HG03103 (cell line): Measurements from ENCODE around the gene KRTAP10-4.
"Not testable (repeated sequence)": the region's sequence is repeated elsewhere in the genome, so short reads cannot be mapped to it uniquely, and the experiment has no call there.

Source experiments
- ATAC-seq: cut with Tn5 transposase; IDR thresholded peaks from one replicate; pipeline ENCODE4 v1.9.1; 2021; ENCODE audit warnings: low read depth; ENCODE audit not compliant: unreplicated experiment

The KRTAP10-4 gene

GRCh38 chr21:44593598-44594405, 20.3 kb downstream of the KRTAP10-4 start:
- no peak for ATAC-seq

- ATAC-seq, result no peak
Measured at GRCh38 chr21:44594406-44594916, 20.9 kb downstream of the KRTAP10-4 start.

GRCh38 chr21:44595524-44595923, 22.0 kb downstream of the KRTAP10-4 start:
- ATAC-seq, result no peak

DNA sequence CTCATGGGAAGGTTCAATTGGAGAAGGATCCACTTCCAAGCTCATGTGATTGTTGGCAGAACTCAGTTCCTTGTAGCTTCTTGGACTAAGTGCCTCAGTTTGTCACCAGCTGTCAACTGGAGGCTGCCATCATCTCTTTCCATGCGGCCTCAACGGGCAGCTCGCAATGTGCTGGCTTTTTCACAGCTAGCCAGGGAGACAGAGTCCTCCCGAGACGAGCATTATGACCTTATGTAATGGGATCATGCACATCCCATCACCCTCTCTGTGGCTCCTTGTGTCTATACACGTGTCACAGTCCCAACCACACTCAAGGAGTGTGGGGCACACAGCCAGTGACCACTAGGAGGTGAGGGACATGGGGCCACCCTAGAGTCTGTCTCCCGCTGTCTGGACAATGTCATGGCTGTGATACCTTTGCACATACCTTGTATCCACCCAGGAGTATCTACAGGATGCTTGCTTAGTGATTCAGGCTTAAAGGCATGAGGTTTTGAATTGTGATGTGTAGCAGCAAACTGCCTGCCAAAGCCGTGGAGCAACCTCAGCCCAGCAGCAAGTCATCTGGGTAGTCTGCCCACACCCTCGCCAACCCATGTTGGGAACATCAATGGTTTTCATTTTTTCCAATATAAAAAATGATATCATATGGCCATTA, 22.7 kb downstream of the KRTAP10-4 start:
- no peak for ATAC-seq

DNA sequence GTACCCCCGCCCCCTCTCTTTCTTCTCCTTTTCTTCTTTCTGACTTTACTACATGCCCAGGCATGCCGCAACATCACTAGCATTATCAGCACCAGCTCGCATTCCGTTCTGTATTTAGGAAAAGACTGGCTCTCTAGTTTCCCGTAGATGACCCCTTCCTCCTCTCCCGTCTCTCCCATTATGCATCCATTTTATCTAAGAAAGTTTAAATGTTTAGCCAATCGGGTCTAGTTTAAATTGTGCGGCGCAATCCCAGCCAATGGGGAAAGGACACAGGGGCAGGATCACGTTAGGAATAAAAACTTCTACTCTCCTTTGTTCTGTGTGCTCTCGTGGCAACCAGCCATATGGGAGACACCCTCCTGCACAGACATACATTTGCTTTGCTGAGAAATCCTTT, 24.5 kb downstream of the KRTAP10-4 start:
- ATAC-seq, result no peak

DNA sequence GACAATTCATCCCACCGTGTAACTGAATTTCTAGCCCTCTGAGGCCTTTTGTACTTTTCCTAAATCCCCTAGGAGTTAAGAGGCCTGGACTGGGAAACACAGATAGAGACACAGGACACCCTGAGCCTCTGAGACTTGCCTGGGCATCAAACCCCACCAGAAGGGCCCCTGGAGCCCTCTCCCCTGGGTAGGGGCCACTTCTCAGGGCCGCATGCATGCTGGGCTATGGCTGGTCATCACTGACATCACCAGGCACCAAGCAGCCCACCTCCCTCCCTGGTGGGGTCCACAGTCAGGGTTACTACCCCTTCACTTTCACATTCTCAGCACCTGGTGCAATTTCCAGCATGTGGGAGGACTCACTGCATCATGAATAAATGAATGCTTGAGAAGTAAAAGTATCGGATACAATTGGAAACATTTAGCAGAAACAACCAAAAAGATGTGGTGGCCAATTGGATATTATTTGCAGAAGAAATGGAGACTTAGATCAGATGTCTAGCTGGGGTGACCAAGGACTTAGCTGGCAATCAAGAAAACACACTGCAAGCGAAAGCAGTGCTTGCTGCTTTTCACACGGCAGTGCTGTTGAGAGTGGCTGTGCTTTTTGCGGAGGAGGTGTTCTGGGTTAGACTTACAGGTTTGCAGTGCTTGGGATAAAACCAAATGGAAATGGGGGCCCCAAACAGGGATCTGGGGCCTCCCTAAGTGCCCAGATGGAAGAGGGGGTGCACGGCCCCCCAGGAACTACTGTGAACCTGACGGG, 25.9 kb downstream of the KRTAP10-4 start:
- ATAC-seq, result no peak

GRCh38 chr21:44600118-44600978, 26.8 kb downstream of the KRTAP10-4 start, which contains the start of gene KRTAP10-7:
Gene KRTAP10-7, plus strand, starts transcription at chr21:44600597. Its CDS starts 25 bp downstream, at chr21:44600622.
- ATAC-seq, result not testable (repeated sequence)

GRCh38 chr21:44601091-44601490, 27.6 kb downstream of the KRTAP10-4 start:
- not testable (repeated sequence) for ATAC-seq

DNA sequence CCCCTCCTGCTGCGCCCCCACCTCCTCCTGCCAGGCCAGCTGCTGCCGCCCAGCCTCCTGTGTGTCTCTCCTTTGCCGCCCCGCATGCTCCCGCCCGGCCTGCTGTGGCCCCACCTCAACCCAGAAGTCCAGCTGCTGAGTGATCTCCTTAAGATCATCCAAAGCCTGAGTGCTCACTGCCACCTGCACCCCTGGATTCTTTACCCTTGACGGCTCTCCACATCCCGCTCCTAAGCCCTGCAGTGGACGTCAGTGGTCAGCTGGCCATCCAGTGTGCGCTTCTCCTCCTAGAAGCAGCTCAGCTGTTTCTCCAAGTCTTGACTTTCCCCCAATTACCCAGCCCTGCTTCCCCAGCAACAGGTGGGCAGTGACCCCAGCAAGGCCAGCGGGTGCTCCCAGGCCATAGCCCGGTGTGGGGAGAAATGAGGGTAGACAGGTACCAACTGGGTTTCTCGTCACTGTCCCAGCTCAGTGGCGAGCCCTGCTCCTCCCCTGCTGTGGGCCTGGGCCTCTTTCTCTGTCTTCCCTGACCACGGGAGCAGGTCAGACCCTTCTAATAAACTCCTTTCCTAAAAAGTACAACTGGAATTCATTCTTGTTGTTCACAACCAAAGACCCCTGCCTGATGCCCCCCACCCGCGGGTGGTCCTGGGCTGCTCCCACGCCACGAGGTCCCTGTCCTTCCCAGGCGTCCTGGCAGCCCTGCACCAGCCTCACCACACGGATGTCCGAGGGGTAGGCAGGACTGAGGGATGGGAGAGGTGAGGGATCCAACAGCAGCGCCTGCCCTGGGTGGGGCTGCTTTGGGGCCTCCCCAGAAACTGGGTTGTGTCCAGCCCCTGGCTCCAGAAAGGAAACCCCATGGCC, 28.3 kb downstream of the KRTAP10-4 start:
- ATAC-seq, result no peak

GRCh38 chr21:44602463-44602850, 28.9 kb downstream of the KRTAP10-4 start:
- ATAC-seq, result no peak

DNA sequence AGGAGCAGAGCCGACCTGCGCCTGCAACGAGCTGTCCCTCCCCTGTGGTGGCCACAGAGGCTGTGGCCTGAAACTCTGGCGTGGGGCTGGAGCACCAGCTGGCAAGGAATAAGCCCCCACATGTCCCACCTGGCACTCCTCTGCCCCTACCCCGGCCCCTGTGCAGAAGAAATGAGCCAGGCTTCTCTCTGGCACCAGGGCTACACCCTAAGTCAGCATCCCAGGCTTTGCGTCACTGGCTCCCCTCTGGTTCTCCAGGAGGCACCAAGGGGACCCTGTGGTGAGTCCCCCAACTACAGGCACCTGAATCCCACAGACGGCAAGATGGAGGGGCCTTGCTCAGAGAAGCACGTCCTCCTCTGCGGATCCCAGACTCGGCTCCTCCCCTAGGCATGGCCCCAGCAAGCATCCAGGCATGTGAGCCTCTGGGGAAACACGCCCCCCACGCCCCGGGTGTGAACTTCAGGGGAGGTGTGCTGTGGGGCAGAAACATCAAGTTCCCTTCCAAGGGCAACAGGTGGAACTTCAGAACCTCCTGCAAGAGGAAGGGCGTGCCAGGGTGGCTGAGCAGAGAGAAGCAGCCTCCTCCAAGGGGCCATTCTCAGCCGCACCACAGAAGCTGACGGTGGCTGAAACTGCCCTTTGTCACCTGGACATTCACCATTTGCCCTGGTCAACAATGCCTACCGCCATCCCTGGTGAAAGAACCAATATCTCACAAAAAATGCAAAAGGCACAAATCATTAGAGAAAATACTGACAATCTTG, 29.8 kb downstream of the KRTAP10-4 start:
- no peak for ATAC-seq

GRCh38 chr21:44603911-44604310, 30.4 kb downstream of the KRTAP10-4 start:
- ATAC-seq, result no peak

- no peak for ATAC-seq
Measured at GRCh38 chr21:44606495-44606894, 33.0 kb downstream of the KRTAP10-4 start.

GRCh38 chr21:44609193-44609592, 35.7 kb downstream of the KRTAP10-4 start:
- no peak for ATAC-seq

DNA sequence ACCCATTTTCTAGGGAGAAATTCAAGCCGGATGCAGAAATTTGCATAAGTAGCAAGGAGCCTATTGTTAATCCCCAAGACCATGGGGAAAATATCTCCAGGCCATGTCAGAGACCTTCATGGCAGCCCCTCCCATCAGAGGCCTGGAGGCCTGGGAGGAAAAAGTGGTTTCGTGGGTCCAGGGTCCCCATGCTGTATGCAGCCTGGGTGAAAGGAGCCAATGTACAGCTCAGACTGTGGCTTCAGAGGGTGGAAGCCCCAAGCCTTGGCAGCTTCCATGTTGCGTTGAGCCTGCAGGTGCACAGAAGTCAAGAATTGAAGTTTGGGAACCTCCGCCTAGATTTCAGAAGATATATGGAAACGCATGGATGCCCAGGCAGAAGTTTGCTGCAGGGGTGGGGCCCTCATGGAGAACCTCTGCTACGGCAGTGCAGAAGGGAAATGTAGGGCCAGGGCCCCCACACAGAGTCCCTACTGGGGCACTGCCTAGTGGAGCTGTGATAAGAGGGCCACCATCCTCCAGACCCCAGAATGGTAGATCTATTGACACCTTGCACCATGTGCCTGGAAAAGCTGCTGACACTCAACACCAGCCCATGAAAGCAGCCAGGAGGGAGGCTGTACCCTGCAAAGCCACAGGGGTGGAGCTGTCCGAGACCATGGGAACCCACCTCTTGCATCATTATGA, 36.8 kb downstream of the KRTAP10-4 start:
- not testable (repeated sequence) for ATAC-seq

- ATAC-seq, result no peak
Measured at GRCh38 chr21:44611551-44611950, 38.0 kb downstream of the KRTAP10-4 start.

GRCh38 chr21:44612029-44612486, 38.5 kb downstream of the KRTAP10-4 start, which contains the start of gene KRTAP10-8:
Gene KRTAP10-8, plus strand, starts transcription at chr21:44612079. Its CDS starts 22 bp downstream, at chr21:44612101.
- ATAC-seq, result no peak
